Right kidney (tissue), 1 donor: ENCODE measurements around the gene MYOG.

Source experiments
- DNase-seq: peaks from one replicate; pipeline ENCODE4 v3.0.0-alpha.2; 2016

MYOG gene

GRCh38 chr1:203072002-203072602, 13.7 kb downstream of the MYOG start:
- no peak for DNase-seq

- DNase-seq = no peak
Observed at GRCh38 chr1:203069030-203069747, 16.6 kb downstream of the MYOG start.

- DNase-seq = no peak
Observed at GRCh38 chr1:203066965-203067364, 18.8 kb downstream of the MYOG start.

- DNase-seq = no peak
Observed at GRCh38 chr1:203065986-203066385, 19.8 kb downstream of the MYOG start.

GRCh38 chr1:203065191-203065590, 20.6 kb downstream of the MYOG start:
- DNase-seq = no peak

- DNase-seq = no peak
Observed at GRCh38 chr1:203063287-203063686, 22.5 kb downstream of the MYOG start.

- DNase-seq = no peak
Observed at GRCh38 chr1:203060115-203060514, 25.7 kb downstream of the MYOG start.

GRCh38 chr1:203059485-203059884, 26.3 kb downstream of the MYOG start:
- no peak for DNase-seq

GRCh38 chr1:203058676-203058935, 27.2 kb downstream of the MYOG start:
- DNase-seq = no peak

- no peak for DNase-seq
Observed at GRCh38 chr1:203057911-203058675, 27.7 kb downstream of the MYOG start.

- DNase-seq = no peak
Observed at GRCh38 chr1:203056516-203056915, 29.3 kb downstream of the MYOG start.

GRCh38 chr1:203056012-203056411, 29.8 kb downstream of the MYOG start:
- peak; percentile 17 for DNase-seq

- no peak for DNase-seq
Observed at GRCh38 chr1:203055161-203055799, 30.5 kb downstream of the MYOG start.

GRCh38 chr1:203054642-203055041, 31.2 kb downstream of the MYOG start:
- DNase-seq = no peak

GRCh38 chr1:203054184-203054583, 31.6 kb downstream of the MYOG start:
- no peak for DNase-seq

GRCh38 chr1:203052601-203053000, 33.2 kb downstream of the MYOG start:
- no peak for DNase-seq

GRCh38 chr1:203051841-203052324, 33.9 kb downstream of the MYOG start:
- no peak for DNase-seq

- no peak for DNase-seq
Observed at GRCh38 chr1:203050826-203051225, 35.0 kb downstream of the MYOG start.

GRCh38 chr1:203049576-203050180, 36.1 kb downstream of the MYOG start:
- no peak for DNase-seq

GRCh38 chr1:203049077-203049476, 36.7 kb downstream of the MYOG start:
- no peak for DNase-seq

GRCh38 chr1:203048555-203049051, 37.2 kb downstream of the MYOG start:
- no peak for DNase-seq

GRCh38 chr1:203048086-203048485, 37.7 kb downstream of the MYOG start:
- DNase-seq = no peak
